PC-3 (cell line): ENCODE results near the gene FGFBP3. TPM values are rescaled to one million over a fixed set of nuclear protein-coding genes. Genes with fewer than 3 reads are reported as not detected.

Source experiments
- ATAC-seq: fragments of 200-7000 bp; cut with Tn5 transposase; 2 replicates; pipeline ENCODE4 v1.9.1; 2020; ENCODE audit warnings: mild to moderate bottlenecking, moderate library complexity
- BruUV-seq: library from RNA; stranded (reverse); fragments of 400-500 nt; replicated peaks from 2 replicates; lab custom pipeline; 2021; lab: Mats Ljungman, UMichigan
- CTCF ChIA-PET: fragments of 300-600 bp; sonication (Branson Sonifier 250); formaldehyde crosslinking; loops from one replicate; lab custom pipeline; 2022; ENCODE audit warnings: antibody characterized with exemption; lab: Charles Lee
- POLR2A ChIA-PET: fragments of 300-600 bp; sonication (Branson Sonifier 250); formaldehyde crosslinking; loops from one replicate; lab custom pipeline; 2022; ENCODE audit warnings: antibody characterized with exemption; ENCODE audit not compliant: unreplicated experiment; lab: Charles Lee
- DNase-seq: peaks from one replicate; pipeline ENCODE4 v3.0.0-alpha.2; 2015
- H2AFZ ChIP-seq: fragments of 300-600 bp; sonication (generic); 2 replicates; pipeline ENCODE4 v1.6.0; 2016; ENCODE audit warnings: antibody characterized with exemption, low read length
- H3F3A ChIP-seq: fragments of 300-600 bp; sonication (generic); one replicate; pipeline ENCODE4 v1.6.0; 2017; ENCODE audit warnings: antibody characterized with exemption, low read length, control low read depth, mild to moderate bottlenecking; ENCODE audit not compliant: unreplicated experiment
- H3K27ac ChIP-seq: fragments of 300-600 bp; sonication (generic); 2 replicates; pipeline ENCODE4 v1.5.1; 2016; ENCODE audit warnings: mild to moderate bottlenecking, low read length
- H3K27me3 ChIP-seq: fragments of 300-600 bp; sonication (generic); 2 replicates; pipeline ENCODE4 v1.6.1; 2016; ENCODE audit warnings: low read length, mixed read lengths
- H3K36me3 ChIP-seq: fragments of 300-600 bp; sonication (generic); 2 replicates; pipeline ENCODE4 v1.6.1; 2016; ENCODE audit warnings: low read depth, mixed run types, low read length, mixed read lengths
- H3K4me1 ChIP-seq: fragments of 300-600 bp; sonication (generic); 2 replicates; pipeline ENCODE4 v1.5.1; 2016; ENCODE audit warnings: low read length; ENCODE audit not compliant: insufficient read depth
- H3K4me2 ChIP-seq: fragments of 300-600 bp; sonication (generic); 2 replicates; pipeline ENCODE4 v1.6.0; 2016; ENCODE audit warnings: low read length
- H3K4me3 ChIP-seq: fragments of 300-600 bp; sonication (generic); 2 replicates; pipeline ENCODE4 v1.5.1; 2016; ENCODE audit warnings: mild to moderate bottlenecking, low read length, mixed read lengths
- H3K79me2 ChIP-seq: fragments of 300-600 bp; sonication (generic); 2 replicates; pipeline ENCODE4 v1.6.1; 2017; ENCODE audit warnings: low read length, mixed read lengths
- H3K9ac ChIP-seq: fragments of 300-600 bp; sonication (generic); 2 replicates; pipeline ENCODE4 v1.6.0; 2016; ENCODE audit warnings: mild to moderate bottlenecking, low read length
- H3K9me2 ChIP-seq: fragments of 300-600 bp; sonication (generic); replicated peaks from 2 replicates; pipeline ENCODE4 v1.6.1; 2016; ENCODE audit warnings: mixed run types, low read length, mixed read lengths
- H3K9me3 ChIP-seq: fragments of 300-600 bp; sonication (generic); 2 replicates; pipeline ENCODE4 v1.6.1; 2016; ENCODE audit warnings: low read length, mixed read lengths
- H4K20me1 ChIP-seq: fragments of 300-600 bp; sonication (generic); 2 replicates; pipeline ENCODE4 v1.6.1; 2016; ENCODE audit warnings: low read length, mixed read lengths
- EZH2 ChIP-seq: fragments of 300-600 bp; sonication (generic); IDR thresholded peaks from one replicate; pipeline ENCODE4 v1.6.1; 2017; ENCODE audit warnings: antibody characterized with exemption, mild to moderate bottlenecking, low read length; ENCODE audit not compliant: unreplicated experiment
- EZH2phosphoT487 ChIP-seq: fragments of 300-600 bp; sonication (generic); IDR thresholded peaks from 2 replicates; pipeline ENCODE4 v1.6.1; 2018; ENCODE audit warnings: mild to moderate bottlenecking, antibody characterized with exemption, low read length, borderline replicate concordance
- intact Hi-C: fragments of 100-400 bp; cut with micrococcal nuclease; formaldehyde crosslinking; loops from 2 replicates; pipeline ENCODE4 v1.9.0; 2023
- total RNA-seq: library from RNA; depleted of rRNA; stranded (reverse); fragments of >200 nt; gene quantifications from 2 replicates; pipeline ENCODE4 v1.2.3, GENCODE V29; 2014
- TF ChIP-seq, protein P1 (sequence below): fragments of 300-600 bp; sonication (generic); conservative IDR thresholded peaks from 2 replicates; pipeline ENCODE4 v1.5.1; 2017; ENCODE audit warnings: antibody characterized with exemption, low read depth, mild to moderate bottlenecking, low read length

The FGFBP3 gene
- total RNA-seq, 1 experiment from 2014 or later, result 1.2 TPM

DNA sequence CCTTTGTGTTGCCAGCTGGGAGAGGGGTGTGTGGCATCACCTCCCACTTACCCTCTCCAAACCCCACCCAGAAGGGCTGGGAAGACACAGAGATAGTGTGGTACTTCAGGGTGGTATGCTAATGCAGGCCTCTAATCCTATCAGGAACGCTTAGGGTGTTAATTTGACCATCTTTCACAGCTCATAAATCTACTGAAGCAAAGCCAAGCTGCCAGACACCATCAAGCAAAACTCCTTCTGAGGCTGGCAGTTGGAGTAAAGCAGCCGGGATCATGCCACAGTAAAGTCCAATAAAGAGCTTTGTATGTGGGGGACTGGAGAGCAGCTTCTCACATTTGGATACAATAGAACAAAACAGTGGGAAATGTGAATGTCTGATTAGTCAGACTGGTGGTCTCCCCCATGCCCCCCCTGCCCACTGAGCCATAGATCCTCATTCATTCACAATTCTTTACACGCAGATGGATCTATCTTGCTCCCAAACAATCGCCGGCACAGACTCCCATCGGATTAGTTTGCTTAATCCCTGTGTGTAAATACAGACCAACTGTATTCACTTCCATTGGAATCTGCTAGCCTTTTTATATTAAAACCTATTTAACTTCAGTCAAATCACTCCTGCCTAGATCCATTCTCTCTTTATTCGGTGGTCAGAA lies 29.6 kb downstream of the FGFBP3 start:
- Histone ChIP-seq H3K36me3 (no peaks in the 10 kb centered on the region), H3K4me3 (no peak overlapping the region), H3K4me2 (0 out of 2 replicates have a peak overlapping the region, but pooled peaks have one; percentile 1), H2AFZ (no peak overlapping the region), H3K9me3 (no peaks in the 10 kb centered on the region), H3K9me2 (no peaks in the 10 kb centered on the region), H3K4me1 (peaks cover 8% of the 10 kb centered on the region; the same call in 1 of the 2 replicates), H3F3A (no peaks in the 10 kb centered on the region), H3K27me3 (no peaks in the 10 kb centered on the region), H4K20me1 (no peaks in the 10 kb centered on the region), H3K9ac (no peak overlapping the region), H3K79me2 (no peaks in the 10 kb centered on the region), H3K27ac (no peak overlapping the region)
- POLR2A ChIA-PET, result no interaction called here
- TF ChIP-seq EZH2phosphoT487 (no peak), EZH2 (no peak)
- TF ChIP-seq, protein P1, sequence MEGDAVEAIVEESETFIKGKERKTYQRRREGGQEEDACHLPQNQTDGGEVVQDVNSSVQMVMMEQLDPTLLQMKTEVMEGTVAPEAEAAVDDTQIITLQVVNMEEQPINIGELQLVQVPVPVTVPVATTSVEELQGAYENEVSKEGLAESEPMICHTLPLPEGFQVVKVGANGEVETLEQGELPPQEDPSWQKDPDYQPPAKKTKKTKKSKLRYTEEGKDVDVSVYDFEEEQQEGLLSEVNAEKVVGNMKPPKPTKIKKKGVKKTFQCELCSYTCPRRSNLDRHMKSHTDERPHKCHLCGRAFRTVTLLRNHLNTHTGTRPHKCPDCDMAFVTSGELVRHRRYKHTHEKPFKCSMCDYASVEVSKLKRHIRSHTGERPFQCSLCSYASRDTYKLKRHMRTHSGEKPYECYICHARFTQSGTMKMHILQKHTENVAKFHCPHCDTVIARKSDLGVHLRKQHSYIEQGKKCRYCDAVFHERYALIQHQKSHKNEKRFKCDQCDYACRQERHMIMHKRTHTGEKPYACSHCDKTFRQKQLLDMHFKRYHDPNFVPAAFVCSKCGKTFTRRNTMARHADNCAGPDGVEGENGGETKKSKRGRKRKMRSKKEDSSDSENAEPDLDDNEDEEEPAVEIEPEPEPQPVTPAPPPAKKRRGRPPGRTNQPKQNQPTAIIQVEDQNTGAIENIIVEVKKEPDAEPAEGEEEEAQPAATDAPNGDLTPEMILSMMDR, result no peak
- DNase-seq, result no peak
- intact Hi-C loops, result no loop called here
- ATAC-seq, result no peak
- CTCF ChIA-PET, result no interaction called here
- no TSS peak for BruUV-seq

DNA sequence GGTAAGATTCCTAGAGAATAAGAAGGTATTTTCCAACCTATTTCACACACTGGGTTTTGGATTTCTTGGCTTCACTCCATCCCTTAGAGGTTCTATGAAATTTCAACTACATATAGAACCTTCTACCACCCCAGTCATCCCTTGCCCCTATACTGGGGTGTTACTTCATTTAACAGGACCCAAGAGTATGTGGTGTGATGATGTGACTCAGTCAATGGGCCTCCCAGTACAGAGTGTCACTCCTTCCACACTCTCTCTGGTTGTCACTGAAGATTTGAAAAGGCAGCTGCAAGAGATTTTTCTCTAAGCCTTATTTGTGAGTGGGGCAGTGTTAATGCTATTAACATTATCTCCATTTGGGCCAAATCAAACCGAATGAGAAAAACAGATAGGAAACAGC lies 33.5 kb downstream of the FGFBP3 start:
- ChIA-PET CTCF (no interaction called here), POLR2A (no interaction called here)
- TF ChIP-seq EZH2 (no peak), EZH2phosphoT487 (no peak)
- TF ChIP-seq, protein P1, result no peak
- Histone ChIP-seq H3K9me3 (no peaks in the 10 kb centered on the region), H3K27ac (no peak overlapping the region), H3K9ac (no peak overlapping the region), H3K9me2 (no peaks in the 10 kb centered on the region), H3F3A (no peaks in the 10 kb centered on the region), H3K4me2 (no peak overlapping the region), H3K79me2 (no peaks in the 10 kb centered on the region), H3K4me3 (no peak overlapping the region), H4K20me1 (no peaks in the 10 kb centered on the region), H3K4me1 (peaks cover 7% of the 10 kb centered on the region; the same call in 1 of the 2 replicates), H2AFZ (no peak overlapping the region), H3K36me3 (no peaks in the 10 kb centered on the region), H3K27me3 (no peaks in the 10 kb centered on the region)
- intact Hi-C loops, result no loop called here
- BruUV-seq, result no TSS peak
- ATAC-seq (no peak), DNase-seq (no peak)

- TF ChIP-seq EZH2, result no peak
- TF ChIP-seq, protein P1, result no peak
- TF ChIP-seq EZH2phosphoT487, result no peak
- Histone ChIP-seq H2AFZ (no peak overlapping the region), H3K4me2 (no peak overlapping the region), H3K9me2 (no peaks in the 10 kb centered on the region), H3K36me3 (no peaks in the 10 kb centered on the region), H3K9ac (no peak overlapping the region), H3K4me3 (no peak overlapping the region), H3K9me3 (no peaks in the 10 kb centered on the region), H3F3A (no peaks in the 10 kb centered on the region), H3K27me3 (no peaks in the 10 kb centered on the region), H3K27ac (no peak overlapping the region), H3K4me1 (0 out of 2 replicates have a peak, but pooled peaks cover 3% of the 10 kb centered on the region), H4K20me1 (no peaks in the 10 kb centered on the region), H3K79me2 (no peaks in the 10 kb centered on the region)
- ChIA-PET CTCF (no interaction called here), POLR2A (no interaction called here)
- no peak for DNase-seq
- intact Hi-C loops, result no loop called here
- BruUV-seq, result no TSS peak
- no peak for ATAC-seq
Observed at GRCh38 chr10:91875156-91875555, 34.1 kb downstream of the FGFBP3 start.
